Uterus (tissue), 4 donors: ENCODE data around the gene ZNF205. TPM values are rescaled to one million over a fixed set of nuclear protein-coding genes. Genes with fewer than 3 reads are reported as not detected.

Experiments used
- DNase-seq, 2 donors: peaks; one replicate each; pipeline ENCODE4 v3.0.0-alpha.2; 2019 to 2020
- H3K27ac ChIP-seq, 2 donors: fragments of 200-600 bp; sonication (generic); 1 replicate in 1 of 2; 2 replicates in 1 of 2; pipeline ENCODE4 v1.5.1; 2016 to 2018
- H3K27me3 ChIP-seq, 2 donors: fragments of 200-600 bp; sonication (generic); one replicate each; pipeline ENCODE4 v1.5.1; 2018 to 2019; ENCODE audit warnings: control low read depth in 1 of 2
- H3K36me3 ChIP-seq, 2 donors: fragments of 200-600 bp; sonication (generic); one replicate each; pipeline ENCODE4 v1.5.1; 2019; ENCODE audit warnings: control low read depth in 1 of 2
- H3K4me1 ChIP-seq, 2 donors: fragments of 200-600 bp; sonication (generic); one replicate each; pipeline ENCODE4 v1.5.1; 2018 to 2019; ENCODE audit warnings: control low read depth in 1 of 2
- H3K4me3 ChIP-seq, 2 donors: fragments of 200-600 bp; sonication (generic); 1 replicate in 1 of 2; 2 replicates in 1 of 2; pipeline ENCODE4 v1.5.1; 2018 to 2019; ENCODE audit warnings: mild to moderate bottlenecking in 1 of 2
- H3K9me3 ChIP-seq, 2 donors: fragments of 200-600 bp; sonication (generic); one replicate each; pipeline ENCODE4 v1.5.1; 2019; ENCODE audit warnings: control low read depth in 1 of 2
- CTCF ChIP-seq, 4 experiments: fragments of 200-600 bp in 2 of 4; fragments of 450-650 bp in 2 of 4; sonication (generic) in 2 of 4; IDR thresholded peaks; one replicate each; pipeline ENCODE4 v1.5.1; 2016 to 2019; ENCODE audit warnings: antibody characterized with exemption in 4 of 4, mild to moderate bottlenecking in 2 of 4, moderate library complexity in 1 of 4
- POLR2A ChIP-seq, 2 donors: fragments of 450-650 bp; IDR thresholded peaks; one replicate each; pipeline ENCODE4 v1.6.1; 2016; ENCODE audit warnings: antibody characterized with exemption in 2 of 2, mild to moderate bottlenecking in 1 of 2, moderate library complexity in 1 of 2
- intact Hi-C: fragments of 100-400 bp; cut with DNase I; formaldehyde crosslinking; loops from one replicate; pipeline ENCODE4 v1.15.1; 2023; ENCODE audit warnings: low total_unique reads
- total RNA-seq, 4 donors: library from RNA; depleted of rRNA in 3 of 4; stranded (reverse); fragments of >200 nt in 3 of 4; gene quantifications; one replicate each; pipeline versions ENCODE4 v1.1.0 to v1.2.4, GENCODE V29; 2014 to 2023
- donor health status: DM: yes; HTN: yes; CAD: no.

The ZNF205 gene
- total RNA-seq, result 10 to 100 TPM; 12.9 to 26.9 (median 18.3) TPM

GRCh38 chr16:3112058-3112880 lies at the start of gene ZNF205:
TSS of gene ZNF205 (plus strand) at chr16:3112586. CDS start at chr16:3113431, 845 bp downstream.
- TF ChIP-seq POLR2A (IDR thresholded peaks at IDR 0.05) (no peak), CTCF (IDR thresholded peaks at IDR 0.05) (peak in 1 of 4 experiments; percentile 10)
- H3K27ac ChIP-seq, result peak within 1 kb of the TSS; percentile 79 to 81
- H3K27me3 ChIP-seq, result no peaks in the 10 kb centered on the region
- no peaks in the 10 kb centered on the region for H3K36me3 ChIP-seq
- H3K4me3 ChIP-seq, result peak within 1 kb of the TSS; percentile 72 to 74
- H3K4me1 ChIP-seq, result peaks cover 0 to 5% of the 10 kb centered on the region in 2 donors
- peak; percentile 70 to 72 for DNase-seq
- no peaks in the 10 kb centered on the region for H3K9me3 ChIP-seq
- intact Hi-C loops, result no loop called here

- H3K27ac ChIP-seq, result no peak overlapping the region
- no peaks in the 10 kb centered on the region for H3K9me3 ChIP-seq
- H3K4me3 ChIP-seq, result no peak overlapping the region
- intact Hi-C loops, result no loop called here
- no peaks in the 10 kb centered on the region for H3K36me3 ChIP-seq
- no peak for TF ChIP-seq POLR2A (IDR thresholded peaks at IDR 0.05)
- no peak for TF ChIP-seq CTCF (IDR thresholded peaks at IDR 0.05)
- H3K27me3 ChIP-seq, result no peaks in the 10 kb centered on the region
- no peak for DNase-seq
- H3K4me1 ChIP-seq, result peaks cover 0 to 5% of the 10 kb centered on the region in 2 donors
Measured at GRCh38 chr16:3063625-3064386, 48.6 kb upstream of the ZNF205 start.

- peak in 1 of 2 donors; percentile 53 for DNase-seq
- no peaks in the 10 kb centered on the region for H3K27me3 ChIP-seq
- intact Hi-C loops, result no loop called here
Measured at GRCh38 chr16:3065069-3065741, 47.2 kb upstream of the ZNF205 start, which contains the start of gene IL32. TSS of gene IL32 (plus strand) at chr16:3065640. CDS start at chr16:3065812, 172 bp downstream.

GRCh38 chr16:3065742-3066439 lies 46.5 kb upstream of the ZNF205 start:
- no peak for TF ChIP-seq CTCF (IDR thresholded peaks at IDR 0.05)
- no peak for TF ChIP-seq POLR2A (IDR thresholded peaks at IDR 0.05)
- DNase-seq, result no peak
- H3K4me3 ChIP-seq, result no peak overlapping the region
- H3K4me1 ChIP-seq, result no peaks in the 10 kb centered on the region
- intact Hi-C loops, result no loop called here
- H3K27me3 ChIP-seq, result no peaks in the 10 kb centered on the region
- H3K9me3 ChIP-seq, result no peaks in the 10 kb centered on the region
- H3K36me3 ChIP-seq, result no peaks in the 10 kb centered on the region
- no peak overlapping the region for H3K27ac ChIP-seq

More at GRCh38 chr16:3065069-3065741, 47.2 kb upstream of the ZNF205 start, which contains the start of gene IL32:
- H3K4me1 ChIP-seq, result no peaks in the 10 kb centered on the region
- no peak for TF ChIP-seq CTCF (IDR thresholded peaks at IDR 0.05)
- TF ChIP-seq POLR2A (IDR thresholded peaks at IDR 0.05), result no peak
- H3K9me3 ChIP-seq, result no peaks in the 10 kb centered on the region
- H3K36me3 ChIP-seq, result no peaks in the 10 kb centered on the region
- no peak within 1 kb of the TSS for H3K4me3 ChIP-seq
- H3K27ac ChIP-seq, result peak within 1 kb of the TSS in 1 of 2 donors; percentile 15
